ENCODE measurements around the gene KRTAP5-1.
A peak's percentile ranks its signal among the peaks of the same experiment; 100 is the strongest.

KRTAP5-1 gene

DNA sequence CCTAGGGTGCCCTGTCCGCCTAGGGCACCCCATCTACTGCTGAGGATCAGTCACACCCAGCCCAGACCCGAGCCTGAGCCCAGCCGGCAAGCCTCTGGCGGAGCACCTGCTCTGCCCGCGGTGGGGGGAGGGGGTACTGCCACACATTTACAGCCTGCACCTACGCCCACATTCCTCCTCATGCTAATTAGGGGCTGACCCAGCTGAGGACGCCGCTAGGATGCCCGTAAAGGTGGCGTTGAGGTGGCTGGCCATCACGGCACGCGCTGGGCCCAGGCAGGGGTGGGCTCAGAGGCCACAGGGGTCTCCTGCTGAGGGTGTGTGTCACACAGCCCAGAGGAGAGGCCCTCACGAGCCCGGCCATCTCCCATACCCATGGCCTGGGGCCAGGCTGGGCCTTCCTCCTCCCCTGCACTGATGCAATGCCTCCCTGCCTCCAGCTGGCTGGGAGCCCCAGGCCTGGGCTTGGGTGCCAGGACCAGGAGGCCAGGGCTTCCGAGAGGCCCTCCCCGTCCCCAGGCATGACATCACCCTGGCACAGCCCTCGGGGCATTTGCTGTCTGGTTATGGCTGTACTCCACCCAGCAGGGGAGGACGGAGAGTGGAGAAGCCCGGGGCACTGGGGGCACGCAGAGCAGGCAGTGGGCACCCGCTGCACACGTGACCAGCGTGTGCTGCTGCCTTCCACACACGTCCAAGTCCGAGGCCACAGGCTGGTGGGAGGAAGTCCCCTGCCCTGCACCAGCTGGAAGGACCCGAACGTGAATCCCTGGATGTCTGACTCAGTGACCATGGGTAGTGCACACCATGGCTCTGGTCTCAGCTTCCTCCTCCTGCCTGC, 25.8 kb downstream of the KRTAP5-1 start:
- DNase-seq, result peak in 2 of 4 experiments; percentile 12 to 30

DNA sequence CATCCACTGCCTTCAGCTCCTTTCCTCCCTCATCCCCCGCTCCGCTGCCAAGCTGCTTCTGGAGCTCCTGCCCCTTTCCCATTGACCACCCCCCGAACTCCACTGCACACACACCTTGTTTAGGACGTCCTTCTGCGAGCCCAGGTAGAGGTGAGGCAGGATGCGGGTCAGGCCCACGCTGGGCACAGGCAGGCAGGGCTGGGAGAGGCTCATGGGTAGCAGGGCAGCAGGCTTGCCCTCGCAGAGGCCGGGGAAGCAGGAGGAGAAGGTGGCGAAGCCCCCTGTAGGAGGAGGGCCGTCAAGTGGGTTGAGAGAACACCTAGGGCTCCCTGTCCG, 26.3 kb downstream of the KRTAP5-1 start:
- no peak for DNase-seq

DNA sequence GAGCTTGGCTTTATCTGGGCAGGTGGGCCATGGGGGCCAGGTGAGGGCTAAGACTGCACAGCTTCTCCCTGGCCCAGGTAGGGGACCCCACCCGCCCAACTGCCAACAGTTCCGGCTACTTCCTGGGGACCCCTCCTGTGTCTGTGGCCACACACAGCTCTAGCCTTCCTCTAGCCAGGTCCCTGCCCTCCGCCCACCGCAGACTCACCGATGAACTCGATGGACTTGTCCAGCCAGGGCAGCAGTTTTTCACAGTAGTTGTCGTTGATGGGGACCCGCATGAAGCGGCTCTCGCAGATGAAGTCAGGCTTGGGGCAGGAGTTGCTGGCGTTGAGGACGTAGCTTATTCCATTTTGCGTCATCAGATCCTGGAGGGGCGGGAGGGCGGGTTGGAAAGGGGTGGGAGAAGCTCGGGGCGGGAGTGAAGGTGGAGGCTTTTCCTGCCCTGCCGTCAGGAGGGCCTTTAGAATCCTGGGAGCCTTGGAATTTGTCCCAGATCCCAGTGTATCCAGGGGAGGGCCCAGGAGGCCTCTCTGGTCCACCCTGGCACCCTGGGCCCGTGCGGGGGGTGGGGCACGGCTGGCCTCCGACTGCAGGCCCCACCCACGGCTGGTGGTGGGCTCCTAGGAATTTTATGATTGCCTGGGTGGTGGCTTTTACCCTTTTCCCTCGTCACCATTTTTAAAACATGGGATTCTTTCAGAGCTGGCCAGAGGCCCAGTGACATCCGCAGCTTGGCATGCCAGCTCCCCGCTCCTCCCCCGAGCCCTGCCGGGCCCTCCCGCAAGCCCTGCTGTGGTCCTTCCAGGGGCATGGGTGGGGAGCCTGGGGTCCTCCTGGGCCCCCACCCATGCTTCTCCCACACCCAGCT, 26.9 kb downstream of the KRTAP5-1 start:
- no peak for DNase-seq

DNA sequence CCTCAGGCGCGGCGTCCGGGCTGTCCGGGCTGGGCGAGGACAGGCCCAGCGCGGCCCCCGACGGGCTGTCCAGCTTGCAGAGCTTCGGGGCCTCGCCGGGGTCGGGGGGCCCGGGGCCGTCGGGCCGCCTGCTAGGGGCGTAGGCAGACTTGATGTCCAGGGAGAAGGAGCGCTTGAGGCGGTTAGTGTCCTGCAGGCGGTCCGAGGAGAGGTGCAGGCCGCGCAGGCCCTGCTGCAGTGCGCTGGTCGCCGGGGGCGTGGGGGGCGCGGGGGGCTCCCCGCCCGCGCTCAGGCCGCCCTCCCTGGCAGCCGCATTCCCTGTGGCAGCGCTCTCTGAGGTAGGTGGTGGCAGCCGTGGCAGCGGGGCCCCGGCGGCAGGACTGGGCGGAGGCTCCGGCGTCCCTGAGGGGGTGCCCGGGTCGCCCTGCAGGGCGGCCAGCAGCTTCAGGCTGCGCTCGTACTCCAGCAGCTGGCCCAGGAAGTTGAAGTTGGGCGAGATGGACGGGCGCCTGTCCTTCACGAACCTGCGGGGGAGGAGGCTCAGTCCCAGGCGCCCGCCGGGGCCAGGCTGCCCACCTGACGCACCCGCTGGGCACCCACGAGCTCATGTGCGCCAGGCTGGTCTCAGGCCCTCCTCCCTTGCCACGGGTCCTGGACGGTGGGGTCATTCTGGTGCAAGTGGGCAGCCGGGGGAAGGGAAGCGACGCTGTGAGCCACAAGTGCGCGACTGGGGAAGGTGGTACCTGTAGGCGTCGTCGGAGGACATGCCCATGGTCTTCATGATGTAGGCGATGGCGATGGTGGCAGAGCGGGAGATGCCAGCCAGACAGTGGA, 27.8 kb downstream of the KRTAP5-1 start:
- no peak for DNase-seq

DNA sequence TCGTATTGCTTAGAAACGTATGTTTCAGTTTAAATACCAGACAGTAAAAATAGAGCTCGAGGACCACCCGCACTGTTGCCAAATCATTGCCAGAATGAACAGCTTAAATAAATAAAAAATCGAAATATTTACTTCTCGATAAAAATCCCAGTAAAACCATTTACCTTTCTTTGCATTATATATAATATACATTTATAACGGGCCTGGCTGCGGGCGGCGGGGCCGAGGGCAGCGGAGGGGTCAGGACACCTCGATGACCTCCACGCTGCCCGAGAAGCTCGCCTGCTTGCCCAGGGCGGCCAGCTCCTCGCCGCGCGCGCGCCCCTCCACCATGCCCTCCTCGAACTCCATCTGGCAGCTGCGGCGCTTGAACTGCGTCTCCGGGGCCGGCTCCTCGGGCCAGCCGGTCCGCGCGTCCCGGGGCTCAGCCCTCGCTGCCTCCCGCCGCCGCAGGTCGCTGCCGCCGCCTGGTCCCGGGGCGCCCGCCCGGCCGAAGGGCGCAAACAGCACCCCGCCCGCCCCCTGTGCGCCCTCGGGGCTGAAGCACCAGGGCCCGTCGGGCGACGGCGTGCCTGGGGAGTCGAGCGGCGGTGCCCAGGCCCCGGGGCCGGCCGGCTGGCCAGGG, 28.7 kb downstream of the KRTAP5-1 start:
- no peak for DNase-seq

DNA sequence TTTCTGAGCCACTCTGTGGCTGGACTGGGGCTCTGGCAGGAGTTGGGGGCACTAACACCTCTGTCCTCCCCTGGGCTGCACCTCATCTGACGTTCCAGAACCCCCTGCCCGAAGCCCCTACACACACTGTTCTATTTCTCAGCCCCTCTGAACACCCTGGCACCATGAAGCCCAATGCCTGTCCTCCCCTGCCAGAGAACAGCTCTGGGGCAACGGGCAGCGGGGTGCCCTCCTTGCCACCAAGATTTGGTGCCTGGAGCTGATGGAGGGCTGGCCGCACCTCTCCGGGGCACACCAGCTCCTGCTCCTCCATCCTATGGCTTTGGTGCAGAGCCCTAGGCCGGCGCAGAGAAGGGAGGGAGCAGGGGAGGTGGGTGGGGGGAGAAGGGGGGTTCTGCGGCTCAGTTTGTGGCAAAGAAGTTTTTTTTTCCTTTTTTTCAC, 29.4 kb downstream of the KRTAP5-1 start:
- no peak for DNase-seq

DNA sequence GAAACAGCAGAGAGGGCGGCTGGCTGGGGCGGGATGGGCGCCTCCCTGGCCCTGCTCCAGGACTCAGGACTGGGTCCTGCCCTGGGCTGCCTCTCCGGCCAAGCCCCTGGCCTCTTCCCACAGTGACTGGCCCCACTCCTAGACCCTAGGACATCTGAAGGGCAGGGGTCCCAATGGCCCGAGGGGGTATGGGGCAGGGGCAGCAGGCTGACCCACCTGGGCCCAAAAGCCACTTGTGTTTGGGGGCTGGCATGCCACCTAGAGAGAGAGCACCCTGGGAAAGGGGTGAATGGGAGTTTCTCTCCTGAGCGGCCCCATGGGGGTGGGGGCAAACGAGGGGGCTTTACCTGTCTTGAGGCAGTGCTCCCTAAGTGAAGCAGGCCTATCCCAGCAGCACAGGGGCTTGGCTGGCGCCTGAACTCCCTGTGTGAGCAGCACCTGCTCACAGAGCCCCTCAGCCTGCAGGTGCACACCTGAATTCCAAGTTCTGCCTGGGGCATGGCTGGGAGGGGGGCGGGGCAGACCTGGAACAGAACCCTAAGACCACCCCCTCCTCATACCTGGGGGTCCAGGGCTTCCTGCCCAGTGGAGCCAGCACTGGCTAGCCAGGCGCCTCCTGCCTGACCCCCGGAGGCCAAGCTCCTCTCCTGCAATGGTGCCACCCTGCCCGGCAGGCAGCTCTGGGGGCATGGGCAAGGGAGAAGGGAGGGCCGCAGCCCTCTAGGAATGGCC, 29.9 kb downstream of the KRTAP5-1 start:
- no peak for DNase-seq

DNA sequence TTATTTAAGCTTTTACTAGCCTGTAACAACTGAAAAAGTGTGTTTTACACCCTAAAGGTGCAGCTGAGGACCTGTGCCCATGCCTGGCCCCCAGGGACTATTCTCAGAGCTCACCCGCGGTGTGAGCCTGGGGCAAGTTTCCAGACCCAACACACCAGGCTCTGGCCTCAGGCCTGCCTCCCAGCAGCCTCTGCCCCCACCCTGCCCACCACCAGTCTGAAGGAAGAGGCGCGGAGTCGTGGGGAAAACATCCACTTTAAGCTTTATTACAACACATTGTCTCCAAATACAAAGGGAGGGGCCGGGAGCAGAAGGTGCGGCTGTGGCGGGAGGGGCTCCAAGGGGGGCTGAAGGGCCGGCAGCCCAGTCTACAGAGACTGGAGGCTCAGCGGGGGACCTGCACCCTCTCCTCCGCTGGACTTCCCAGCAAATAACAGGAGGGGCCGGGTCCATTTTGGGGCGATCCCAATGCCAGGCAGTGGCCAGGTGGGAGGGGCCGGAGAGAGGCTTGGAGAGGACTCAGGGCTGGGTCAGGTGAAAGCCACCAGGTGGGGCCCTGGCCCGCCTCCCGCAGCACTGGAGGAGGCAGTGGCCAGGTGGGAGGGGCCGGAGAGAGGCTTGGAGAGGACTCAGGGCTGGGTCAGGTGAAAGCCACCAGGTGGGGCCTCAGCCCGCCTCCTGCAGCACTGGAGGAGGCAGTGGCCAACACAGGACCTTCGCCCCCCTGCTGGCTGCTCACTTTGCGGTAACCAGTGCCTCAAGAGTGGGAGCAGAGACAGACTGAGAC, 31.1 kb downstream of the KRTAP5-1 start:
- no peak for DNase-seq

DNA sequence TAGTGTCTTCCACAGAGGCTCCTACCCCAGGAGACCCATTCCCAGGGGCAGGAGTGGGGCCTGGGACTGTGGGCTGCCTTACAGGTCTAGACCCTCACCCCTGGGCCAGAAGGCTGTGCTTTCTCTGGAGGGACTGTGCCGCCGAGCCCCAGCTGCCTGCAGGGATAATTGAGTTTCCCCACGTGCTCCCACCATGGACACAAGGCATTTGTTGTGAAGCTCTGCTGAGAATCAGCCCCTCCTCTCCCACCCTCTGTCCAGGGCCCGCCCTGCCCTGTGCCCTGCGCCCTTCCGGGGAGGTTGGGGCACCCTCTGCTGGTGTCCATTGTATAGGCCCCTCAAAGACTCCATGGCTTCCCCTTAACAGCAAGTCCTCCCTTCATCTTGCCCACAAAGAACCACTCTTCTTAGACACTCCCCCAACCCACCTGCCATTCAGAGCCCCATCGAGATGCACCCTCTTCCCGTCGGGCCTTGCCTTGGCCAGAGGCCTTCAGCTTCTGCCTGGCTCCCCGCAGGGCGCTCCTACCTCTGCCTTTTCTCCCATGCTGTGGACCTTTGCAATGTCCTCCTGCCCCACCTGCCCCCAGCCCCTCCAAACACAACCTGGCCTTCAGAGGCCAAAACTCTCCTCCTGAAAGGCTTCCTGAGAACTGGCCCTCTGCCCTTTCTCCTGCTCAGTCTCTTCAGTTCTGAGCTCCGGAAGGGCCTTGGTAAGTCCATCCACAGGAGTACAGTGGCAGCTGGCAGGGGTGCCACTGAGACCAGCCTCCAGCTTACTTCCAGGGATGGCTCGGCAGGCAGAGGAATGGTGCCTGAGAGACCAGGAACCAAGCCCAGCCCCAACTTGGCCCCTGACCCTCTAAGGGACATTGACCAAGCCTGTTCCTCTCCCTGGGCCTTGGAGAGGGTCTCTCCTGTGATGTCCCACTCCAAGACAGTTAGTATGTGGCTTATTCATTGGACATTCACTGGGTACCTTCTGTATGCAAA, 35.4 kb downstream of the KRTAP5-1 start:
- no peak for DNase-seq

DNA sequence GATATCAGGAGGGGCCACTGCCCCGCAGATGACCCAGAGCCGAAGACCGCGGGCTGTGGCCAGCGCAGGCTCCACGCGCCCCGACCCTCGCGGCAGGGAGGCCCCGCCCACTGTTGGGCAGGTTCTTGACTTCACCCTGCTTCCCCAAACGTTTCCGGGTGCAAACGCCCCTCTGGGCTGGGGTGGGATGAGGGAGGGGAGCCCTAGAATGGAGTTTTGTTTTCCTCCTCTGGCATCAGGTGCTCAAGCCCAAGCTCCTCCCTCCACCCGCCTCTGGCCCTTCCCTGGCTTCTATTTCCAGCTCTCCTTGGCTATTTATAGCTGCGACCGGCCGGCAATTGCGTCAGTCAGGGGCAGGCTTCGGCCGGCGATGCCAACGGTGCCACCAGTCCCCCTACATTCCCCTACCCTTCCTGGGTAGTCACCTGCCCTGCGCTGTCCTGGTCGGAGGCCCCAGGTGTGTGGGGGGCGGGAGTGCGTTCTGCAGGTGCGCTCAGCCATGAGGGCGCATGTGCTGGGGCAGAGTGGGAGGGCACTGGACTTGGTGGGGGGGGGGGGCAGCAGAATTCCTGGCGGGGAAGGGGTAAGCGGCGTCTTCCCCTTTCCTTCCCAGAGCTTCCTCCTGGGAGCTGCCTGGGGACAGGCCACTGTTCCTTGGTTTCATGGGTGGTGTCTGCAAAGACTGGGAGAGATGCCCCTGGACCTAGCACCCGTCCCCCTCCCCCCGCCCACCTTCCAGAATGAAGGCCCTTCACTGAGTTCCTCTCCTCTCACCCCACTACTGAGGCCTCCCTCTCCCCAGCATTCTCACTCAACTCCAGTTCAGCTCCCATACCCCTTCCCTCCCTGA, 36.6 kb downstream of the KRTAP5-1 start:
- peak; percentile 15 to 45 (median 38) for DNase-seq

DNA sequence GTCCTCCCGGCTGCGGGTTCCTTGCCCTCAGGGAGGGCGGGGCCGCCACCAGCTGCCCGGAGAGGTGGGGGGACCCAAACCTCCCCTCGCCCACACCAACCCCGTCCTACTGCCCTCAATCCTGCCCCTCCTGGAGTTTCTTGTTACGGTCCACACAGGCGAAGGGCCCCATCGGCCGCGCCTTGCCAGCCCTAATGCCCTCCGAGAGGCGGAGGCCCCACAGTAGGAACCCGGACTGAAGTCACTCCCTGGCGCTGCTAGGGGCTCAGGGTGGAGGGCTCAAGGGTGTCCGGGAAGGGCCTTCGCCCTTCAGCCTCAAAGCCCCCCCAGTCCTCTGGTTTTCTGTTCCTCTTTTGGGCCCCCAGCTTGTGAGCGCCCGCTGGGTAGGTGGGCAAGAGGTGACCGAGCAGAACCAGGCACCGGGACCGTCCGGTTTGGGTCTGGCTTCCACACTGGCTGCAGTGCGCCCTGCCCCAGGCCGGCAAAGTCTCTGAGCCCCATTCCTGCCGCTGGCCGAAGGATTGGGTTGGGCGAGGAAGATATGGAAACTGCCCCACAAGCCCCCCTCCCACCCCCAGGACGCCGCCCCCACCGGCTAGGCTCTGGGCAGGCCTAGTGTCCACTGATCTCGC, 37.5 kb downstream of the KRTAP5-1 start:
- peak in 1 of 4 experiments; percentile 6 for DNase-seq

DNA sequence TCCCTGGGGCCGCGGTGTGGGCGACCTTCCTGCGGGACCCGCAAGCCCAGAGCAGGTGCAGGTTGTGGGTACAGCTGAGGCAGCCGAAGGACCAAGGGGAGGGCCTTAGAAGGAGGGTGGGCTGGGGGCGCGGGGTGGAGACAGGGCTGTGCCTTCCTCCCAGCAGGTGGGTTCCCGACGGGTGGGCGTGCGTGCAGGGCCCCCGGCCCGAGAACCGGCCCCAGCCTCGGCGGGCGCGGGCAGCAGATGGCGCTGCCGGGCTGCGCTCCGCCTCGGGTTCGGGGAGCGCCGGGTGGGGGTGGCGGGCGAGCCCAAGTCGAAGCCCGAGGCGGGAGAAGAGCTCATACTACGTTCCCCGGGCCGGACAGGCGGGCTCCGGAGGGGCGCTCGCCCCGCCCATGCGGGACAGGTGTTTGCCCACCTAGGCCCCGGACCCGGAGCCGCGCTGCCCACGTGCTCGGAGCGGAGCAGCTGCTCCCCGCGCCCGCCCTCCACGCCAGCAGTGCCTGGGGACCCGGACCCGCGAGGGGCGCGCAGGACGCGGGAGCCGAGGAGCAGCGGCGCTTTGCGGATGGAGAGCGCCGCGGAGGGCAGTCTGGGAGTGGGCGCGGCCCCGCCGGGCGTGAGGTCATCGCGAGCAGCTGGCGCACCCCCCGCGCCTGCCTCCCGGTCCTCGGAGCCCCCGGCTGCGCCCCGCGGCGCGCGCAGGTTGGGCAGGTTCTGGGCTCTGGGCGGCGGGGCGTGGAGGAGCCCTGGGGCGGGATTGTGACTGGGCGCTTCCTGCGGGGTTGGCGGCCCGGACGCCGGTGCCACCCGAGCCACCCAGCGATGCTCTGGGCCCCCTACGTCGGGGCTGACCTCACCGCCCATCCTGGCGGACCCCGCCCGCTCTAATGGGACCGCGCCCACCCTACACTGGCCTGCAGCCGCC, 38.3 kb downstream of the KRTAP5-1 start:
- peak; percentile 16 to 61 (median 29) for DNase-seq

DNA sequence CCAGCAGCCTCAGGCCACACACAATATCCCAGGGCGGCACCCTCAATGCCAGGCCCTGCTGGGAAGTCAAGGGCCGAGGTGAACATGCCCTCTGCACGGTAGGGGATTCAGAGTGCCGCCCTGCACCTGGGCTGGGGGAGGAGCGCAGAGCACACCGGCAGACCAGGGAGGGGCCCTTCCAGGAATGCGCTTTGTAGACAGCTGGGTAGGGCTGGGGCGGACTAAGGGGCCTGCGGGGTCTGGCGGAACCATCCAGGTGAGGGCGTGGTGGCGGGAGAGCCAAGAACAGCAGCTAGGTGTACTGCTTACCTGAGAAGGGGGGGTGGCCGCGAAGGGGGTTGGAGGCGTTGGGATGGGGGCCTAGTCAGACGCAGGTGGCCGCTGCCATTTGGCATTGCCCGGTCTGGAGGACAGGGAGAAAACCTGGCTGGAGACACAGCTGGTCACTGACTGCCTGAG, 39.0 kb downstream of the KRTAP5-1 start:
- DNase-seq, result no peak

DNA sequence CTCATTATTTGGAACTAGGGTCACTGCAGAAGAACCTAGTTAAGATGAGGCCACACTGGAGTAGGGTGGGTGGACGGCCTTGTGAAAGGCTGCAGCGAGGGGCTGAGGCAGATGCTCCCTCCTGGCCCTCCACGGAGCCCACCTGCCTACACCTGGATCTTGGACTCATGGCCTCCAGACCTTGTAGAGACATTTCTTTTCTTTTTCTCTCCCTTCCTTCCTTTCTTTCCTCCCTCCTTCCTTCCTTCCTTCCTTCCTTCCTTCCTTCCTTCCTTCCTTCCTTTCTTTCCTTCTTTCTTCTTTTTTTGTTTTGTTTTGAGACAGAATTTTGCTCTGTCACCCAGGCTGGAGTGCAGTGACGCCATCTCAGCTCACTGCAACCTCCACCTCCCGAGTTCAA, 39.7 kb downstream of the KRTAP5-1 start:
- no peak for DNase-seq

DNA sequence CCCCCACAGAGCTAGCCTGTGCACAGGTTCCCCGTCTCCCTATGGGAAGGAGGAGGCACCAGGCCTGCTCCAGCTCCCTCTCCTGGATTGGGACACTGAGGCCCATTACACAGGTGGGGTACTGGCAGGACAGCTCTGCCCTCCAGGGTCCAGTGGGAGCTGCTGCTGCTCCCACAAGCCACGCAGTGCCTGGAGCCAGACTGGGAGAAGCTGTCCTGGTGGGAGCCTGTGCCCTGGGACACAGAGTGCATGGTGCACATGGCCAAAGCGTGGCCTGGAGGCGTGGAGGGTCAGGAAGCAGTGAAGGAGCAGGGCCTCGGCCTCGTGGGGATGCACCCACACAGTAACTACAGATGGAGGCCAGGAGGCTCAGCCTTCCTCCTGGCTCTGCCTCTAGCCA, 40.5 kb downstream of the KRTAP5-1 start:
- no peak for DNase-seq

DNA sequence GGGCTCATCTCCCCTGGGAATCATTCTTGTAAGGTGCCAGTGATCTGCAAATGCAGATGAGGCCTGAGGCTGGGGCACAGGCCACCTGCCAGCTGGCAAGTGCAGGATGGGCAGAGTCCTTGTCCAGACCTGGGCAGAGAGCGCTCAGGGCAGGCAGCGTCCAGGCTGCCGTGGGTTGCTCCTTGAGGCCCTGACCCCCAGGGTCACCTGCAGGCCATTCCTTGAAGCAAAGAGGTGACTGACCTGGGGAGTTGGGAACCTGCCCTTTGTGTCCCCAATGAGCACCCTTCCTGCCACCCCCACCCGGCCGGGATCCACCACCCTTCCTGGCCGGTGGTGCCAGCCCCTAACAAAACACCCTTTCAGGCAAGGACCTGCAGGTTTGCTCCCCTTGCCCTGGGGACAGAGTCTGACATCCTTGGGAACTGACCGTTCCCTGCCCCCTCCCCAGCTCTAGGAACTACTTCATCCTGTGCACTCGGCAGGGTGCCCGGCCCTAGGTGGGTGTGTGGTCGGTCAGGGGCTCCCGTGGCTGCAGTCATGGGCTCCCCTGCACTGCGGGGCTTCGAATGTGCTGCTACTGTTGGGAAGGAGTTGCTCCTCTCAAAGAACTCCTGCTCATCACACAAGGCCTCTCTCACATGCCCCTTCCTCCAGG, 41.3 kb downstream of the KRTAP5-1 start:
- no peak for DNase-seq

Measured in suppressor macrophage (primary cell).